ENCODE measurements around the gene KNDC1.
"Not testable (repeated sequence)": the region's sequence is repeated elsewhere in the genome, so short reads cannot be mapped to it uniquely, and the experiment has no call there.

KNDC1 gene

GRCh38 chr10:133162910-133163856 lies 3.2 kb downstream of the KNDC1 start:
- no peak for DNase-seq

DNA sequence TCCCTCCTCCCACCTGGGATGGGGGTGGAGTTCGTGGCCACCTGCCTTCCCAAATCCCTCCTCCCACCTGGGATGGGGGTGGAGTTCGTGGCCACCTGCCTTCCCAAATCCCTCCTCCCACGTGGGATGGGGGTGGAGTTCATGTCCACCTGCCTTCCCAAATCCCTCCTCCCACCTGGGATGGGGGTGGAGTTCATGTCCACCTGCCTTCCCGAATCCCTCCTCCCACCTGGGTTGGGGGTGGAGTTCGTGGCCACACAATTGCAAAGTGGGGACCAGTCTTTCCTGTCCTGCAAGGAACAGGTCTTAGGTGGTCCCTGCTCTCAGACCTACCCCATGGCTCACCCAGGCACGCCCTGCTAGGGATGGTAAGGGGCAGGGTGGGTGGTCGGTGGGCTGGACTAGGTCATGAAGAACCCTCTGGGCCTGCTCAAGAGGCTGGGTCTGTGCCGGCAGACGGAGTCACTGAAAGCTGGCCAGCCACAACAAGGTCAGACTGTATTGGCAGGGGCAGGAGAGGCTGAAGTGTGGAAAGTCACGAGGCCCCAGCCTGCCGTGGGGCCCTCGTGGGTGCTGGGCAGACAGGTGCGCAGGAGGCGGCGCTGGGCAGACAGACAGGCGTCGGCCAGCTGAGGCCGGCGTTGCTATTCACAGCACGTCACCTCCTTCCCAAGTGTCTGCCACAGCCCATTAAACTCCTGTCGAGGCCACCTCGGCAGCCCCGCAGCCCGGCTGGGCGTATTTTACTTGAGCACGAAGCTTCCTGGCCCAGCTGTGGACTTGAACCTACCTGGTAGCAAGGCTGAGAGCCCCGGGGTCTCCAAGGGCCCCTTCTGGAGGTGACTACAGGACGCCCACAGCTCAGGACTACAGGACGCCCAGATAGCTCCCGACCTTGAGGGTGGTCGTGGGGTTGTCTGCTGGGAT lies 4.1 kb downstream of the KNDC1 start:
- DNase-seq, result no peak

- DNase-seq, result no peak
Observed at GRCh38 chr10:133164816-133165555, 5.0 kb downstream of the KNDC1 start.

- DNase-seq, result no peak
Observed at GRCh38 chr10:133165556-133166503, 5.8 kb downstream of the KNDC1 start.

- no peak for DNase-seq
Observed at GRCh38 chr10:133166504-133166827, 6.4 kb downstream of the KNDC1 start.

- no peak for DNase-seq
Observed at GRCh38 chr10:133166828-133167692, 7.0 kb downstream of the KNDC1 start.

DNA sequence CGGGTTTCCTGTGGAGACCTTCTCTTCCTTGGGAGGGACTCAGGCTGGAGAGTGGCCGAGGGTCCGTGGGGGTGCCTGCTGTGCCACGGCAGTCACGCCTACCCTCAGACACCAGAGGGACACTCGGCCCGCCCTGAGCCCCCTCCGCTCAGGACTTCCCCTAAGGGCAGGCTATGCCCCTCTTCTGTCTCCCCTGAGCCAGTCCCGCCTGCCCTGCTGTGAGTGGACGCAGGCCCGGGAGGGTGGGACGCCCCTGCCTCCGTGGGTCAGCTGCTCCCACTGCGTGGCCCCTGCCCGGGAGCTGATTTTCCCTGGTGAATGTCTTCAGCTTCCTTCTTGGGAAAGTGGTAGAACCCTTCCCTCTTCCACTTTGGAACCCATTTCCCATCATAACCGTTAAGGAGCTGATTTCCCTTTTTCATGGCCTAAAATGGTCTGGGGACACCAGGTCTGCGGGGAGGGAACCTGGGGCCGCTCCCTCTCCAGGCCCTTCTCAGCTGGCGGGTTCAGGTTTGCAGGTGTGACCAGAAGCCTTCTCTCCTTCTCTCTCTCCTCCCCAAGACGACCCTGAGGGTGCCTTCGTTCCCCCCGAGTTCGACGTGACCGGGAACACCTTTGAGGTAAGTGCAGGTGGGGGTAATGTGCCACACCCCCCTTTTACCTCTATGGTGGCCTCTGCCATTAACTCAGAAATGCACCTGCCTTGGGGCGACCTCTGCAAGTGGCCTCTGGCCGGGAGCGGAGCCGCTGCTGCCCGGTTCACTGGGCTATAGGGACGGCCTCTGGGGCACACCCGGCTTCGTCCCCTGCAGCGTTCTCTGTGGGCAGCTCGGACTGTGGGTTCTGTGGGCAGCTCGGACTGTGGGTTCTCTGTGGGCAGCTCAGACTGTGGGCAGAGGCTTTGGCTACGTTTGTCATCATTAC lies 7.9 kb downstream of the KNDC1 start:
- no peak for DNase-seq

- DNase-seq, result no peak
Observed at GRCh38 chr10:133168617-133169031, 8.6 kb downstream of the KNDC1 start.

- no peak for DNase-seq
Observed at GRCh38 chr10:133169173-133169947, 9.3 kb downstream of the KNDC1 start.

- no peak for DNase-seq
Observed at GRCh38 chr10:133170092-133170491, 10.1 kb downstream of the KNDC1 start.

DNA sequence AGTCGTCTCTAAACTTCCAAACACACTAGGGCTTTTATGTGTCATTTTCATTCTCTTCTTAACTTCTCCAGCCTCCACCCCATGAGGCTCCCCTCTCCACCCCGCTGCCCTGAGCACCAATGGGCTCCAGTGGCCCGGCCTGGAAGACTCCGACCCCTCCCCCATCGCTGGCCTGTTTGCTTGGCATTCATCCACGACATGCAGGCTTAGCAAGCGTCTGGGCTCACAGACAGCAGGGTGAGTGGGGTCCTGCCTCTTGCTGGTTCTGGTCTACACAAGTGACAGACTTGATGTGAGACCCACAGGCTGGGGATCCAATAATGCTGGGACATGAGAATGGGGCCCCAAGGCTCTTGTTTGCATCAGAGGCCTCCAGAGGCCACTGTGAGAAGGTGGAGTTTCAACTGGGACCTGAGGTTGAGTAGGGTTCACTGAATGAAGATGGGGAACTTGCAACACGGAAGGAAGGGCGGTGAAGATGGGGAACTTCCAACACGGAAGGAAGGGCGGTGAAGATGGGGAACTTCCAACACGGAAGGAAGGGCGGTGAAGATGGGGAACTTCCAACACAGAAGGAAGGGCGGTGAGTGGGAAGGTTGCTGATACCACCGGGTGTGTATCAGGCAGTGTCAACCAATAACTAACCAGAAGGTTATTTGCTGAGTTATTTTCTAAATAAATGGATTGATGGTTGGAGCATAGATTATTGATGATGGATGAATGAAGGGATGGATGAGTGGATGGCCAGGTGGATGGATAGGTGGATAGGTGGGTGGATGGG lies 14.0 kb downstream of the KNDC1 start:
- no peak for DNase-seq

GRCh38 chr10:133174689-133175263 lies 14.8 kb downstream of the KNDC1 start:
- DNase-seq, result no peak

GRCh38 chr10:133175624-133176023 lies 15.6 kb downstream of the KNDC1 start:
- DNase-seq, result not testable (repeated sequence)

DNA sequence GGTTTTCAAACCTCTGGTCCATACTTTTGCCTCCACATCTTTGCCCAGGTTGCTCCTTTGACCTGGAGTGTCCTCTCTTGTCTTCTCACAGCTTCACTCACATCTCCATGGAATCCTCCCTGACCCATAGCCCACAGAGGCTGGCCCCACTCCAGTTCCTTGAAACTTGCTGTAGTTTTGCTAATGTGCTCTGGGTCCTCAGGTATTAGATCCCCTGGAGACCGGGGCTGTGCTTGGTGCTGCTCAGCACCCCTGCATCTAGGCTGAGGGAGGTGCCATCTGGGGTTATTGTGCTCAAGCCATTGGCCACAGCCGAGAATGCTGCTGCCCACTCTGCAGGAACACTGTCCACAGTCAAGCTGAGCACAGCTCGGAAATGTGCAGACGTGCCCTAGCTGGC lies 16.5 kb downstream of the KNDC1 start:
- no peak for DNase-seq

- DNase-seq, result no peak
Observed at GRCh38 chr10:133177380-133178157, 17.6 kb downstream of the KNDC1 start.

DNA sequence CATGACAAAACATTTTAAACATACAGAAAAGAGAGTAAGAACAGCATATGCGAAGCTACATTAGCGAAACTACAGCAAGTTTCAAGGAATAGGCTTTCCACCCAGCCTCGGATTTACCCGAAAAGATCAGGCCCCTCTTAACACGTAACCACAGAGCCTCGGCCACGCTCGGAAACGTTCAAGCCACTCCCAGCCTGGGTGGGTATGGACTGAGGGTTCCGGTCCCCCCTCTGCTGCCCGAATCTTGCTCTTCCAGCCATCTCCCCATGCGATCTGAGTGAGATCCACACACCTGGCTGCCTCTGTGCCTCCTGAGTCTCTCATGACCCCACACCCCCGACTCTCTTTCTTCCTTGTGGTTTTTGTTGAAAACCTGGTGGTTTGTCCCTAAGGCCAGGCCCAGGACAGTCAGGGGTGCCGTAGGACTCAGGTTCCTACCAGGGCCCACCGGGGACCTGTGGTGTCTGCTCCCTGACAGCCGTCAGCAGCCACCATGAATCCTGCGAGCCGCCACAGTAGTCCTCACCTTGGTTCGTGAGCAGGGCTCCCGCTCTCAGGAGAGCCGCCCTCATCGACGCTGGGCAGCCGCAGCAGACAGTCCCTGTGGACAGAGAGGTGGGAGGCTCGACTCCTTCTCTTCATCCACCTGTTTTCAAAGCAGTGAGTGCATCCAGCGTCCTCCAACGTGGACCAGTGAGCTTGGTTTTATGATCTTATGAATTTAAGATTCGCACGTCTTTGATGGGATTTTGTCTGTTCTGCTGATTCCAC lies 18.5 kb downstream of the KNDC1 start:
- DNase-seq, result no peak

All from NCI-H2029 treated with DMSO at 0.1 percent for 48 hours (cell line).